Occipital lobe (tissue), 2 donors: ENCODE data around the gene C1orf21. TPM values are rescaled to one million over a fixed set of nuclear protein-coding genes. Genes with fewer than 3 reads are reported as not detected.

Experiments
- DNase-seq: peaks from one replicate; lab custom pipeline; 2025; lab: John Stamatoyannopoulos, UW
- total RNA-seq: library from RNA; depleted of rRNA; stranded (reverse); fragments of >200 nt; gene quantifications from one replicate; pipeline ENCODE4 v1.2.3, GENCODE V29; 2014

C1orf21 gene
- total RNA-seq, 1 donor from 2014 or later = 31.7 TPM

DNA sequence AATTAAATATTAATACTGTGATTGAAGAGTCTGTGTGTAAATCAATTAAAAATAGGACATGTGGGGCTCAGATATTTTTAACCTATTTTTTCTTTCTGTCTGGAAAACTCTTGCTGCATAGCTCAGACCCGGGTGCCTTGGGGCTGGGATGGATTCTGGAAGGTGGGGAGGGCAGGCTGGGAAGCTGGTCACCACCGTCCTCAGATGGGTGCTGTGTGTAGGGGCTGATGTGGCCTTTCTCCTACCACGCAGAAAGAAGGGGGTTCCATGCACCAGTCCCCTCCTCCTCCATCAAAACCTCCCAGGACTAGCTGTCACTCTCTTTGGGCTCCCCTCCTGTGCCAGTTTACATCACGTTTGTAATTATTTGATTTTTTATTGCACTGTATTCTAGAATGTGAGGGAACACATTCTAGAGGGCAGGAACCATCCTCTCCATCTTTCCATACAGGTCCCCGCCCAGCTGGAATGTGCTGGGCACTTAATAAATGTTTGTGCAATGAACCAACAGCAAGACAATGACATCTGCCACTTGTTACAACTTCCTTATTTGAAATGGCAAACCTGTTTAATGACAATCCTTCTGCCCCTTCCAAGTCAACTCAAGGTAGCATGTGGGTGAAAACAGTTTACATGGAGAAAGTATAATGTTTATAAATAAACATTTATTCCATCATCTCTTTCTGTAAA is 263.5 kb downstream of the C1orf21 start:
- DNase-seq = no peak

DNA sequence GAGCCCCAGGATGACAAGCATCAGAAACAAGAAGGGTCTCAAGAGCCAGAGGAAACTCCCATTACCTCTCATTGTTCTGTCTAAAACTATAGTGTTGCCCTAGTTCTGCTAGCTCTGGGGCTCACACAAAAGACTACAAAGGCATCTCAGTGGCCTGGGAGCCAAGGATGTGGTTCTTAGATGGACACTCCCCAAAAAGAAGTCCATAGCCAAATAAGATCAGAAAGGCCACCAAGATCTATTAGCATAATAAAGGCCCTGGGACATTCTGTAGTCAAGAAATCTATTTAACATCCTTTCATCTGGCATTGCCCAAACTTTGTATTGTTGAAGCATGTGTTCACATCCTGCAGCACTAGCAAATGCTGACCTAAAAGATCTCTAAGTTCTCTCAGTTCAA is 268.4 kb downstream of the C1orf21 start:
- no peak for DNase-seq

DNA sequence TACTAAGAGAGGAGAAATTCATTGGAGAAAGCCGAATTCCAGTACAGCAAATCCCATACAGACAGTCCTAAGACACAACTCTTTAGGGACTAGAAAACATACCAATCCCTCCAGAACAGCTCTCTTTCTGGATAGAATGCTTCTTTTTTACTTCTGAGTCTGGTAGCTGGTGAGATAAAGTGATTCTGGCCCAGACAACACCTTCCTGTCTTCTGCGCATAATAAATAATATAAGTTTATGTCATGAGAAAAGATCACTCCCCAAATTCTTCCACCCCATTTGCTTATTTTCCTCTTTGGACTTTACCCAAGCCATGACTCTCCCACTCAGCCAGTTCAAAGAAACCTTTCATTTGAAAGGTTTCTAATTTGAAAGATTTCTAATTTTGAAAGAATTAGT is 269.4 kb downstream of the C1orf21 start:
- no peak for DNase-seq

DNA sequence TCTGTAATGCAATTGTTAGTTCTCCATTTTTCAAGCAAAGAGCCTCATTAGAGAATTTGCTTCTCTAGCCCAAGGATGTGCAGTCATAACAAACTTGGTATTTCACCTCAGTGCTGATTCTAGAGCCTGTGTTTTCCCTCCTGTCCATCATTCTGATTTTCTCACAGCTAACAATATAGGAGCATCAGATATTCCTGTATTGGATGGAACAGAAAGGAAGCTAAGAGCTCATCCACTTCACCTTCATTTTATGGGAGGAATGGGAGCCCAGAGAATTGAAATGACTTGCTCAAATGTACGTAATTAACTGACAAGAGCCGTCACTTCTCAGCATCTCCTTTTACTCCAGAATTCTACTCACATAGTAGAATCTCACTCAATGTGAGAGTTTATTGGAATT is 271.2 kb downstream of the C1orf21 start:
- no peak for DNase-seq

DNA sequence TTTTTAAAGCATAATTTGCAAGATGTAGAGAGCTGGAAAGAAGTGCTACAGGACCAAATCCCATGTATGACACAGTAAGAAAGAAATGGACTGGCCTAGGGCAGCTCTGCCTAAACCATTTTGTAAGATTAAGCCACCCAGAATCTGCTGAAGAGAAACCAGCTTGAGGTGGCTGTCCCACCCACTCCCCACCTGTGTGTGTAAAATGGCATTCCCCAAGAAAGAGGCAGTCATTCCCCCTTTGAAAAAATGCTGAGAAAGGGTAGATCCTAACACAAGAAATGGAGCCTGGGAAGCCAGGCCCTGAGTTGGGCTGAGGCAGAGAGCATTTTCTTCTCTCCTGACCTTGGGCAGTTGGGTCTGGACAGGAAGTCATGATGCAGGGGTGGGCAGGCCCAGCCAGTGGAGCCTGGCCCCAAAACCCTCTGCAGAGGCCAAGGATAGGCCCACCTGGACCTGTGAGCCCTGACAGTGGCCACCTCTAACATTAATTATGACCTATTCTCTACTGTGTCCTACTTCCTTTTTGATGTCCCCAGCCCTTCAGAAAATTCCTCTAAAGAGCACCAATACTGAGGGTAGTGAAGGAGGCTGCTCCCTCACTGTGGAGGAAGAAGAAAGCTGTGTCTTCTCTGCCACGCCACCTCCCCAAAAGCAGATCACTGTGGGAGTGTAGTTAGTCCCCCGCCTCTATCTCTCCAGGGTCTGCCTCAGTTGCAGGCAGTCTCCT is 273.8 kb downstream of the C1orf21 start:
- no peak for DNase-seq

DNA sequence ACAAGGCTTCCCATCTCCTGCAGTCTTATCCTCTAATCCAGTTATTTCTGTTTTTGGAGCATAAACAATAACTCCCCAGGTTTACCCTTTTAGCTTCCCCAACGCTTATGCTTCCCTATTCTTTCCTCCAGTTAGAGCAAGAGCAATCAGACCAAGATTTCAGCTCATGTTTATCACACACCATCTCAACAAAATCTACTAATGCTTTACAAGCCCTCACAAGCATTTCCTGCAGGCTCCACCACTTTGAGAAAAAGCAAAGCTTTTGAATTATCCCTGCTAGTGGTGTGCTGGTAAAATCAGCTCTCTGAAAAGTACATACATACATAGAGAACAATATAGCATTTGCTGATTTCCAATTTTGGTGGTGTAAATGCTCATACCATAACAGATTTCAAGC is 275.0 kb downstream of the C1orf21 start:
- DNase-seq = no peak

DNA sequence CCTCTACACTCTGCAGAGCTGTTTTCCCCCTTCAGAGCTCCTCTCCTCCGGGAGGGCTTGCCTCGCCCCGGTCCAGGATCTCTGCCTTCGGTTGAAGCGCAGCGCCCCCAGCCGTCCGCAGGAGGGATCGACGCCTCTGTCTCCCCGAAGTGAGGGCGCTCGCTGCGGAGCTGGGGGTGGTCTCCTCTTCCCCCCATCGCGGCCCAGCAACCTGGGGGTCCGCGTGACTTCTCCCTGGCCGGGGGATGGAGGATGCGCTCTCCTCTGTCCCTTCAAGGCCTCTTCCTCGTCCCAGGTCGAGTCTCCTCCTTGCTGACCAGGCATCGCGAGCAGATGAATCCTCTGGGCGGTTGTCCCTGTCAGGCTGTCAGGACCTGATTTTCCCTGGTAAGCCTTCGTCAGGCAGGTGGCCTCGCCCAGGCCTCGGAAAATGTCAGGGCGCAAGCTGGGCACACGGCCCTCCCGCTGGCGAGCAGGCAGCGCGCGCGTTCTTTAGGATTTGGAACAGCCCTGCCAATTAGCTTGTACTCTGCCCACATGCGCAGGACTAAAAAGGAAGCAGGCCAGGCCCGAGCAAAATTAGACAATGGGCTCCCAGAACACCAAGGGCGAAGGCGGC is 277.3 kb downstream of the C1orf21 start:
- DNase-seq = peak; percentile 78

DNA sequence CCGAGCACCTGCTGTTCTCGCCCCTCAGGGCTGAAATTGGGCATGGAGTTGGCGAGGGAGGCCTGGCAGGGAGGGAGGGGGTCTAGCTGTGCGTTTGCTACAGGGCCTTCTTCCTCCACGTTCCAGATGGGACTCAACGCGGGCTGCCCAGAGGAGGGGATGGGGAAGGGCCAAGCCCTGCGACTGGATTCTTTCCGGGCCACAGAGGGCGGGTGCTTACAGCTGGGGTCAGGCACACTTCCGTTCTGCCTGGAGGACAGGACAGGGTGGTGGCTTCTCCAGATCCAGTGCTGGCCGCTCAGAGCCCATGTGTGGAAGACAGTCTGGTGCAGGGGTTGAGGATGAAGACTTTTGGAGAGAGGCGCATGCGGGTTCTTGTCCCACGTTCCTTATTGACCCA is 277.8 kb downstream of the C1orf21 start:
- DNase-seq = no peak

DNA sequence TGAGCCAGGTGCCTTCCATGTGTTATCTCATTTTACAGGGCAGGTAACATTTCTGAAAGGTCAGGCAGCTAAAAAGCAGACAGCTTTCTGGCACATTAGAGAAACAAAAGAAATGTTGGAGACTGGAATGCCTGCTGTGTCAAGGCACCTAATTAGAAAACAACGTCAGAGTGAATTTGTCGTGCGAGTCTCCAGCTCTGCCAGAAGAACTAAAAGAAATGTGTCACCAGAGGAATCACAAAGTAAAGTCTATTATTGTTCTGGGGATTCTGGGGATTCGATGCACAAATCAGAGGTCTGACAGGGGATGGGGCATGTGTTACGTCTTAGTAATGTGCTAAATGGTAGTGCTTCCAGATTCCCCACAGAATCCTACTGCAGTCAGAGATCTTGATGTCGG is 278.5 kb downstream of the C1orf21 start:
- DNase-seq = no peak

DNA sequence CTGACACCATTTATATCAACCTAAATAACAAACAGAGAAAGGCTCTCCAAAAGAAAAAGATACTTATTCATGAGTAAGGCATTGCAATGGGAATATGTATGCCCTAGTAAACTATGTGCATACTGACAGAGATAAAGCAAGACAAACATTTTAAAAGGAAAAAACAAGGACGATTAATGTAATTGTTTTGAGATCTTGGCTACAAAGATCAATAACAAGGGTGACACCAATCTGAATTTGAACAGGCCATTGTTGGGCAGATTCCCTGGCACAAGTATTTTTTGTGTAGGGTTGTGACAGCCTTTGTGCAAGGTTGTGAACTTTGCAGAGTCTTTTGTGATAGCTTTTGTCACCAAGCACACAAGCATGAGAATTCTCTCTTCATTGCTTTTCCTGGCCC is 282.6 kb downstream of the C1orf21 start:
- DNase-seq = no peak

DNA sequence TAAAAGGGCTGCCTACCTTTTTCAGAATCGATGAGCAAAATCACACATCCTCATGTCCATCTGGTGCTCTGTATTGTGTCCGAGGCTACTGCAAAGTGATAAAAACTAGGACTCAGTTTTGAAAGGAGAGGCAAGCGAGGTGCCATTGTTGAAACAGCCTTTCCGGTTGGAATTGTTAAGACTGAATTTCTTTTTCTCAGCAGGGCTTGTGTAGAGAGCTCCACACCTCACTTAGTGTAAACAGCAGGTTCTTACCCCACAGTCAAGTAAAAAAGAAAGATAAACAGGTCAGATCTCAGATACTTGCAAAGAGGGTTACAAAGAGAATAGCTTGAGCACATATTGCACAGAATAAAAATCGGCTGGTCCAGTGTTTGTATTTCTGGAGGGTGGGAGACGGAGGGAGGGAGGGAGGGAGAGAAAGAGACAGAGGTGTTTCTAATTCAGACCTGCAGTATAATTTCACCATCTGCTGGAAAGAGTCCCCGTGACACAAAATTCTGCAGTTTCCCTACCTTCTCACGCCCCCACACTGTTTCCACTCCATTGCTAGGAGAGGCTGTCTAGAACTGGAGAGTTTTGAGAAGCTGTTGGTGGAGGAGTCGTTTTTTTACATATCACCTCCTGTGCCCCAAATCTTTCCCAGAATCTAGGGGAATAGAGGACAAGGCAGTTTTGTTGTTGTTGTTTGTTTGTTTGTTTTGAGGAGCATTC is 285.3 kb downstream of the C1orf21 start:
- peak; percentile 30 for DNase-seq

DNA sequence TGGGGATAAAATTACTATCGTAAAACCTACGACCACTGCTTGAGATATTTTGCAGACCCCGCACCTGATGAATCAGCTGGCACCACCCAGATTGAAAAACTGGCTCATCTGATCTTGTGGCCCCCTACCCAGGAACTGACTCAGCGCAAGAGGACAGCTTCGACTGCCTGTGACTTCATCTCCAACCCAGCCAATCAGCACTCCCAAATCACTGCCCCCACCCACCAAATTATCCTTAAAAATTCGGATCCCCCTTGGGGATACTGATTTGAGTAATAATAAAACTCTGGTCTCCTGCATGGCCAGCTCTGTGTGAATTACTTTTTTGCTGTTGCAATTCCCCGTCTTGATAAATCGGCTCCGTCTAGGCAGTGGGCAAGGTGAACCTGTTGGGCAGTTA is 286.5 kb downstream of the C1orf21 start:
- DNase-seq = no peak

DNA sequence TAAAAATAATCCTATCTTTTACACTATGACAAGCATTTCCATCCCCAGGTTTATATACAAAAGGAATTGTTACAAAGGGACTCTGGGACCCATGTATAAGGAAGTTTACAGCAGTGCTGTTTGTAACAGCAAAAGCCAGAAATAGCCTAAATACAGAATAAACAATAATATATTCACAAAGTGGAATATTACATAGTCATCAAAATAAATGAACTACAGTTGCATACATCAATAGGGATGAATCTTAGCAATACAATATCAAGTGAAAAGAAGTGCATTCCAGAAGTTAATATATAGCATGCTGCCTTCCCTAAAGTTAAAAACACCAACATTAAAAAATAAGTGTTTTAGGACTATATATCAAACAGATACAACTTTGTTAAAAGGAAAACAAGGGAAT is 290.5 kb downstream of the C1orf21 start:
- no peak for DNase-seq
